ENCODE results near the gene PRPSAP2. TPM values are rescaled to one million over a fixed set of nuclear protein-coding genes. Genes with fewer than 3 reads are reported as not detected.

The PRPSAP2 gene
- total and polyA plus RNA-seq, 2 of the 8 experiments (the other 6 are each of a cell fraction or from before 2014, with no cell fraction given): 28.7 to 50.5 TPM

- no peak for FAIRE-seq
- no peak overlapping the region for H3K23ac ChIP-seq (ENCODE audit: insufficient read length)
- H4K8ac ChIP-seq (ENCODE audit: extremely low read depth, insufficient read depth, low read length): no peak overlapping the region
- H4K91ac ChIP-seq (replicated peaks; ENCODE audit: insufficient read length, low read length): no peak overlapping the region
- DNase-seq (ENCODE audit: low read depth in 1 of 2, low spot score in 2 of 2): no peak
- no peak overlapping the region for H2BK20ac ChIP-seq (ENCODE audit: low read length)
- ChIA-PET POLR2A (ENCODE audit: partially characterized antibody) (interaction anchor here (1.5 kb wide), 1 partner anchor 9 kb away, joined by 4 read pairs; no protein-coding TSS in a partner anchor), CTCF (ENCODE audit: partially characterized antibody) (interaction anchor here (0.5 to 2.2 kb wide), 12 partner anchors 9 to 1069 kb away, joined by 3 to 9 read pairs (median 3); no protein-coding TSS in a partner anchor)
- no peak overlapping the region for H4K5ac ChIP-seq (ENCODE audit: insufficient read length, low read depth, low read length)
- H2BK15ac ChIP-seq (ENCODE audit: low read length): no peak overlapping the region
- 92% methylated on average over 22 of the region's 23 CpGs; no CpG with 5 or more reads in 1 of the 2 experiments for whole genome bisulfite sequencing, 2 experiments (ENCODE audit: extremely low coverage in 1 of 2, insufficient coverage in 1 of 2, insufficient read length in 1 of 2, insufficient replicate concordance in 2 of 2, low coverage in 1 of 2, low lambda C conversion rate in 2 of 2, missing lambda C conversion rate in 1 of 2)
- H4K20me1 ChIP-seq (replicated peaks in 1 of 2; ENCODE audit: control insufficient read depth in 1 of 2, insufficient read depth in 2 of 2, low read length in 2 of 2): peaks cover 0 to 11% of the 10 kb centered on the region in 2 experiments
- no peak overlapping the region for H2BK12ac ChIP-seq (ENCODE audit: low read depth, low read length)
- peak overlapping the region; percentile 75; the same call in 1 of the 2 replicates for H2BK5ac ChIP-seq (ENCODE audit: low read depth, low read length)
- no peak overlapping the region for H3K4me2 ChIP-seq (ENCODE audit: insufficient read depth in 1 of 2, low read depth in 2 of 2, low read length in 2 of 2)
- H3K79me1 ChIP-seq (ENCODE audit: low read depth, low read length): peaks cover 5% of the 10 kb centered on the region; the same call in 1 of the 2 replicates
- peaks cover 0 to 29% (median 18%) of the 10 kb centered on the region in 4 experiments; a peak in 6 of 7 replicates for H3K4me1 ChIP-seq (replicated peaks in 1 of 4; ENCODE audit: control insufficient read depth in 3 of 4, insufficient read depth in 4 of 4, low read length in 3 of 4)
- H3K18ac ChIP-seq (ENCODE audit: extremely low read depth, low read length): peak overlapping the region; percentile 19; the same call in 1 of the 2 replicates
- no peak overlapping the region for H3K14ac ChIP-seq (ENCODE audit: insufficient read length)
- no peaks in the 10 kb centered on the region for H3K9me3 ChIP-seq (ENCODE audit: insufficient read depth in 2 of 2, low read depth in 1 of 2, low read length in 1 of 2)
- H3K36me3 ChIP-seq (ENCODE audit: control insufficient read depth in 2 of 4, insufficient read depth in 4 of 4, low read length in 3 of 4): peaks cover 6 to 17% (median 10%) of the 10 kb centered on the region in 4 experiments; a peak in 5 of 8 replicates
- H3K27ac ChIP-seq (ENCODE audit: low read depth, low read length): peak overlapping the region; percentile 30; the same call in 1 of the 2 replicates
- no peaks in the 10 kb centered on the region for H3K79me2 ChIP-seq (ENCODE audit: control insufficient read depth in 1 of 2, insufficient read depth in 2 of 2, low read length in 2 of 2)
- H3K27me3 ChIP-seq (replicated peaks in 1 of 4; ENCODE audit: control insufficient read depth in 3 of 4, extremely low read depth in 1 of 4, insufficient read depth in 3 of 4, low read length in 3 of 4): no peaks in the 10 kb centered on the region
- H3K9ac ChIP-seq (replicated peaks in 1 of 4; ENCODE audit: extremely low read depth in 1 of 4, low read depth in 3 of 4, low read length in 3 of 4): no peak overlapping the region
- no peak overlapping the region for H2BK120ac ChIP-seq (replicated peaks; ENCODE audit: low read depth, low read length)
- no peak overlapping the region for H3K56ac ChIP-seq (replicated peaks; ENCODE audit: insufficient read length, low read depth, low read length)
- no peak overlapping the region for H3K4me3 ChIP-seq (ENCODE audit: extremely low read depth in 1 of 4, insufficient read depth in 2 of 4, low read depth in 3 of 4, low read length in 4 of 4)
- H3K23me2 ChIP-seq (ENCODE audit: low read depth, low read length): no peaks in the 10 kb centered on the region
- no peak overlapping the region for H2AFZ ChIP-seq (ENCODE audit: low read length)
- H2AK5ac ChIP-seq (ENCODE audit: low read depth, low read length): no peak overlapping the region
- H3K4ac ChIP-seq (replicated peaks; ENCODE audit: insufficient read length, low read depth, low read length): no peak overlapping the region
- TF ChIP-seq TAF1 (IDR thresholded peaks at IDR 0.05; ENCODE audit: low read depth, low read length) (no peak), BRCA1 (IDR thresholded peaks at IDR 0.05; ENCODE audit: low read depth, low read length) (no peak), KDM4A (IDR thresholded peaks at IDR 0.05; ENCODE audit: low read depth, low read length, severe bottlenecking) (no peak)
Observed at GRCh38 chr17:18968945-18969887, 111.3 kb downstream of the PRPSAP2 start.

All from H1 (cell line).